GM19372 (cell line): Measurements from ENCODE around the gene ARMC10.
"Not testable (repeated sequence)": the region's sequence is repeated elsewhere in the genome, so short reads cannot be mapped to it uniquely, and the experiment has no call there.

Experiments
- ATAC-seq: cut with Tn5 transposase; IDR thresholded peaks from one replicate; pipeline ENCODE4 v1.9.1; 2021; ENCODE audit warnings: mild to moderate bottlenecking, low read depth, moderate library complexity; ENCODE audit not compliant: unreplicated experiment

ARMC10 gene

GRCh38 chr7:103121641-103122040 is 46.7 kb downstream of the ARMC10 start:
- ATAC-seq = no peak

- no peak for ATAC-seq
Measured at GRCh38 chr7:103123529-103123928, 48.6 kb downstream of the ARMC10 start.

GRCh38 chr7:103124429-103124979 is 49.6 kb downstream of the ARMC10 start:
- no peak for ATAC-seq

- no peak for ATAC-seq
Measured at GRCh38 chr7:103127006-103127405, 52.1 kb downstream of the ARMC10 start.

GRCh38 chr7:103129702-103130549 is 55.0 kb downstream of the ARMC10 start:
- no peak for ATAC-seq

GRCh38 chr7:103130901-103131624 is 56.1 kb downstream of the ARMC10 start:
- ATAC-seq = no peak

- ATAC-seq = no peak
Measured at GRCh38 chr7:103132995-103133688, 58.2 kb downstream of the ARMC10 start.

GRCh38 chr7:103134836-103135554 is 60.1 kb downstream of the ARMC10 start:
- ATAC-seq = no peak

GRCh38 chr7:103140061-103140460 is 65.1 kb downstream of the ARMC10 start:
- ATAC-seq = no peak

- ATAC-seq = no peak
Measured at GRCh38 chr7:103140685-103141084, 65.7 kb downstream of the ARMC10 start.

GRCh38 chr7:103141753-103142404 is 66.9 kb downstream of the ARMC10 start:
- no peak for ATAC-seq

GRCh38 chr7:103142494-103142893 is 67.6 kb downstream of the ARMC10 start:
- no peak for ATAC-seq

- ATAC-seq = no peak
Measured at GRCh38 chr7:103143868-103144267, 68.9 kb downstream of the ARMC10 start.

- ATAC-seq = not testable (repeated sequence)
Measured at GRCh38 chr7:103144754-103145153, 69.8 kb downstream of the ARMC10 start.

GRCh38 chr7:103148131-103148993 is 73.4 kb downstream of the ARMC10 start:
- ATAC-seq = no peak
